AG04449 (cell line): ENCODE measurements around the gene FOXP1.

Source experiments
- CTCF ChIA-PET: fragments of 350-600 bp; formaldehyde crosslinking; extraction: SDS; loops from one replicate; lab custom pipeline; 2021; ENCODE audit warnings: antibody characterized with exemption; lab: Yijun Ruan, JAX
- POLR2A ChIA-PET: fragments of 400-600, 350-600 bp; formaldehyde crosslinking; extraction: SDS; loops from one replicate; lab custom pipeline; 2020; ENCODE audit warnings: antibody characterized with exemption, inconsistent platforms; lab: Yijun Ruan, JAX
- DNase-seq: peaks from one replicate; pipeline ENCODE4 v3.0.0-alpha.2; 2010; ENCODE audit warnings: low read depth, low spot score
- H3K4me3 ChIP-seq: 2 replicates; pipeline ENCODE4 v1.5.1; 2011; ENCODE audit warnings: low read depth, mild to moderate bottlenecking, control low read depth, low read length
- TF ChIP-seq, protein P1 (sequence below): IDR thresholded peaks from one replicate; pipeline ENCODE4 v1.5.1; 2011; ENCODE audit warnings: mild to moderate bottlenecking, moderate library complexity, low read length, control low read depth, inconsistent platforms; ENCODE audit not compliant: insufficient read depth; ENCODE audit errors: missing control alignments

FOXP1 gene

DNA sequence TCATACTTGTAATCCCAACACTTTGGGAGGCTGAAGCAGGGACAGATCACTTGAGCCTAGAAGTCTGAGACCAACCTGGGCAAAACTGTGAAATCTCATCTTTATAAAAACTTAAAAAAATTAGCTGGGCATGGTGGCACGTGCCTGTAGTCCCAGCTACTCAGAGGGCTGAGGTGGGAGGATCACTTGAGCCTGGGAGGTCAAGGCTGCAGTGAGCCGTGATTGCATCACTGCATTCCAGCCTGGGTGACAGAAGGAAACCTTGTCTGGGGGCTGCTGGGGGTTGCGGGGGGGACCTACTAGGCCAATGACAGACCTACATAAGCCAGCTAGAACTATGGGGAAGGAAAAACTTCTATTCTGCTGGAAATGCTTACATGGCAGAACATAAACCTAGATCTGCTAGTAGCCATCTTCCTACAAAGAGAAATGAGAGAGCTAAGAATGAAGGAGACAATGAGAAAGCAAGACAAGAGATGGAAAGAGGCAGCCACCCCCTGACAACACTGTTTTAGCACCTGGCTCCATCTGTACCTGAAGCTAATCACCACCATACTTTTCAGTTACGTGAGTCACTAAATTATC is 23.9 kb downstream of the FOXP1 start:
- no peak overlapping the region for H3K4me3 ChIP-seq
- POLR2A ChIA-PET = interaction anchor here (0.6 to 1.0 kb wide), 3 partner anchors 17 to 23 kb away, joined by 3 to 4 read pairs (median 3); no protein-coding TSS in a partner anchor
- DNase-seq = no peak
- TF ChIP-seq, protein P1, sequence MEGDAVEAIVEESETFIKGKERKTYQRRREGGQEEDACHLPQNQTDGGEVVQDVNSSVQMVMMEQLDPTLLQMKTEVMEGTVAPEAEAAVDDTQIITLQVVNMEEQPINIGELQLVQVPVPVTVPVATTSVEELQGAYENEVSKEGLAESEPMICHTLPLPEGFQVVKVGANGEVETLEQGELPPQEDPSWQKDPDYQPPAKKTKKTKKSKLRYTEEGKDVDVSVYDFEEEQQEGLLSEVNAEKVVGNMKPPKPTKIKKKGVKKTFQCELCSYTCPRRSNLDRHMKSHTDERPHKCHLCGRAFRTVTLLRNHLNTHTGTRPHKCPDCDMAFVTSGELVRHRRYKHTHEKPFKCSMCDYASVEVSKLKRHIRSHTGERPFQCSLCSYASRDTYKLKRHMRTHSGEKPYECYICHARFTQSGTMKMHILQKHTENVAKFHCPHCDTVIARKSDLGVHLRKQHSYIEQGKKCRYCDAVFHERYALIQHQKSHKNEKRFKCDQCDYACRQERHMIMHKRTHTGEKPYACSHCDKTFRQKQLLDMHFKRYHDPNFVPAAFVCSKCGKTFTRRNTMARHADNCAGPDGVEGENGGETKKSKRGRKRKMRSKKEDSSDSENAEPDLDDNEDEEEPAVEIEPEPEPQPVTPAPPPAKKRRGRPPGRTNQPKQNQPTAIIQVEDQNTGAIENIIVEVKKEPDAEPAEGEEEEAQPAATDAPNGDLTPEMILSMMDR = no peak
- CTCF ChIA-PET = interaction anchor here (1.7 kb wide), 1 partner anchor 10 kb away, joined by 3 read pairs; no protein-coding TSS in a partner anchor

DNA sequence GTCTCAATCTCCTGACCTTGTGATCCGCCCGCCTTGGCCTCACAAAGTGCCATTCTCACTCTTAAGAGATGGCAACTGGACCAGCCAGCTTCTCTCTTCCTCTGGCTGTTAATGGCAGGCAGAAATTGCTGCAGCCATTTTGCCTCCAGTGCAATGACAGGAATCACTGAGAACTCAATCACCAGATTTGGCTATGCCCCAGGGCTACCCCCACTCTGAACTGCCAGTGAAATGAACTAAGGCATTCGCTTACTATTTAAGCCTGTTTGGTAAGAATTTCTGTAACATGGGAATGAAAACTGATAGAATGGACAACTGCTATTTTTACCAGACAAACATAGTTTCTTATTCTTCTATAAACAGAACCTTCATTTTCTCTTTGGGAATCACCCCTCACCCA is 24.5 kb downstream of the FOXP1 start:
- POLR2A ChIA-PET = interaction anchor here (1.0 kb wide), 1 partner anchor 16 kb away, joined by 3 read pairs; no protein-coding TSS in a partner anchor
- H3K4me3 ChIP-seq = no peak overlapping the region
- CTCF ChIA-PET = no interaction called here
- TF ChIP-seq, protein P1 = no peak
- DNase-seq = no peak

DNA sequence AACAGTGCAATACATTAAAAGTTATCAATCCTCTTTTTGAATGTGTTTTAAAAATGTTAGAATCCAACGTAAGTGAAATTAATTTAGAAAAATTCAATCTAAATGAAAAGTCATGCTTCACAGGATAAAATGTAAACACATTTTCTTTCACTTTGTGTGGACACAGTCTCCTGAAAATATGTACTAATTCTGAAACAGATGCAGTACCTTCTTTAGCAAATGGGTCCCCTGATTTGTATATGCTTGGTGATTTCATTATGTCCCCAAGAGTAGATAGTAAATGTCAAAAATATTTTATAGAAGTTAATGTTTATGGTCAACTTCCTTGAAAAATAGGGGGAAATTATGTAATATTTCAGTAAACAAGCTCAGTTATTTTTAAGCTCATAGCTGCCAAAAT is 28.9 kb downstream of the FOXP1 start:
- CTCF ChIA-PET = no interaction called here
- TF ChIP-seq, protein P1 = no peak
- POLR2A ChIA-PET = no interaction called here

DNA sequence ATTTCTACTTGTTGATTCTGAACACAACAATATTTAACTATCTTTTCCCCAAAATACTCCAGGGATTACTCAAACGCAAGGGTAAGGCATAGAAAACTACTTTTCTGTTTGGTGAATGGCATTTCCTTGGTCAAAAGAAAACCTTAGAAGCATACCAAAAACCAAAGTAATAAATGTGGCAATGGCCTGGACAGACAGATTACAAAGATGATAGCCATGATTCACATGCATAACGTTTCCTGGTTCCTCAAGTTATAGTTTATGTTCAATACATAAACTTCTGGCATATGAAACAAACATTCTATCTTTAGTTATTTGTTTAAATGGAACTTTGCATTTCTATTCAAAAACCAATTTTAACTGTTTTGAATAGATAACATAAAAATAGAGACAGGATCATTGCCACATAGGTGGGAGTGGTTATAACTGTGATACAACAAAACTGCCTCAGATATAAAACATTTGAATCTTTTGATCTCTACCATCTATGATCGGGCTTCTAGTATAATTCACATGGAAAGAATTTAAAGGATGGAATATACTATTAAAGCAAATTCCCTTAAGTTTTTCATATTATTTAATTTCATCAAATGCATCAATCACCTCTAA is 32.1 kb downstream of the FOXP1 start:
- CTCF ChIA-PET = no interaction called here
- H3K4me3 ChIP-seq = no peak overlapping the region
- POLR2A ChIA-PET = no interaction called here
- TF ChIP-seq, protein P1 = no peak
- peak; percentile 46 for DNase-seq

More for the DNA sequence above, 28.9 kb downstream of the FOXP1 start:
- DNase-seq = no peak
- H3K4me3 ChIP-seq = no peak overlapping the region

DNA sequence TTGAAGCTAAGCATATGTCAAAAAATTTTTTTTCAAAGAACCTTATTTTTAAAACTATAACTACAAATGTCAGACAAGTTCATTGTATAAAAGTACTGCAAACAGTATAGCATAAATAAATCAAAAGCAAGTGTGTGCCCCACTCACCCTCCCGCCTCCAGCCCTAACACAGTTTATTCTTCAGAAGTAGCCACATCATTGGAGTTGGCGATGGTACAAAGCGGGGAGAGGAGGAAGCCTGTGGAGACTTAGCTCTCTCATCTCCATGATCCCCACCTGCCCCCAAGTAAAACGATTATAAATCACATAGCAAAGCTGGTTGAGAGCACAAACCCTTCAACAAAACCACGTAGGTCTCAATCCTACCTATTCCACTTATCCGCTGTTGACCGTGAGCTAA is 33.6 kb downstream of the FOXP1 start:
- CTCF ChIA-PET = interaction anchor here (0.7 to 1.1 kb wide), 2 partner anchors 15 to 40 kb away, joined by 3 read pairs; no protein-coding TSS in a partner anchor
- DNase-seq = no peak
- POLR2A ChIA-PET = no interaction called here

More for the DNA sequence above, 33.6 kb downstream of the FOXP1 start:
- H3K4me3 ChIP-seq = no peak overlapping the region
- TF ChIP-seq, protein P1 = no peak
